Spinal cord (tissue), 10 donors: ENCODE data around the gene ZNF148. TPM values are rescaled to one million over a fixed set of nuclear protein-coding genes. Genes with fewer than 3 reads are reported as not detected.

Source experiments
- DNase-seq, 6 donors: peaks; one replicate each; pipeline versions ENCODE4 v3.0.0 to v3.0.0-alpha.2; 2013 to 2015; ENCODE audit warnings: low spot score in 6 of 6, low read depth in 4 of 6
- H3K27ac ChIP-seq: one replicate; pipeline ENCODE4 v1.5.1; 2013; ENCODE audit warnings: low read depth, low read length, control low read depth
- H3K27me3 ChIP-seq: one replicate; pipeline ENCODE4 v1.6.1; 2013; ENCODE audit warnings: low read length; ENCODE audit not compliant: control insufficient read depth, insufficient read depth
- H3K36me3 ChIP-seq: one replicate; pipeline ENCODE4 v1.6.1; 2013; ENCODE audit warnings: low read length; ENCODE audit not compliant: control insufficient read depth, insufficient read depth
- H3K4me1 ChIP-seq: one replicate; pipeline ENCODE4 v1.6.1; 2013; ENCODE audit warnings: low read length; ENCODE audit not compliant: control insufficient read depth, insufficient read depth
- H3K4me3 ChIP-seq: one replicate; pipeline ENCODE4 v1.5.1; 2013; ENCODE audit warnings: low read depth, low read length, control low read depth
- H3K9me3 ChIP-seq: one replicate; pipeline ENCODE4 v1.6.1; 2013; ENCODE audit warnings: low read length; ENCODE audit not compliant: control insufficient read depth, insufficient read depth
- WGBS: methylation state at CpG from one replicate; pipeline ENCODE4 v1.1.5; 2013; ENCODE audit warnings: missing lambda C conversion rate; ENCODE audit not compliant: insufficient coverage; 5-methylcytosine and 5-hydroxymethylcytosine counted together
- polyA plus RNA-seq, 2 donors: library from polyadenylated mRNA; unstranded; fragments of 120-200 nt; gene quantifications; one replicate each; pipeline ENCODE4 v1.2.1, GENCODE V29; 2013; ENCODE audit not compliant: insufficient read length in 2 of 2
- total RNA-seq, 2 donors: library from RNA; depleted of rRNA in 1 of 2; stranded (reverse); fragments of 120-200 nt in 1 of 2; fragments of >200 nt in 1 of 2; gene quantifications; one replicate each; pipeline versions ENCODE4 v1.2.3 to v1.2.4, GENCODE V29; 2013 to 2014
- donor health status: healthy.

Gene ZNF148
- total and polyA plus RNA-seq, 4 donors: 18.1 to 51.4 (median 40.8) TPM

GRCh38 chr3:125381314-125381713 is 6.2 kb upstream of the ZNF148 start:
- no CpG with 5 or more reads among the region's 2 CpGs for WGBS
- no peaks in the 10 kb centered on the region for H3K27me3 ChIP-seq
- no peak overlapping the region for H3K4me3 ChIP-seq
- H3K4me1 ChIP-seq: no peaks in the 10 kb centered on the region
- no peaks in the 10 kb centered on the region for H3K9me3 ChIP-seq
- H3K36me3 ChIP-seq: no peaks in the 10 kb centered on the region
- no peak for DNase-seq
- H3K27ac ChIP-seq: no peak overlapping the region

- Histone ChIP-seq H3K9me3 (no peaks in the 10 kb centered on the region), H3K4me3 (no peak overlapping the region), H3K27me3 (no peaks in the 10 kb centered on the region), H3K4me1 (peaks cover 6% of the 10 kb centered on the region), H3K27ac (no peak overlapping the region), H3K36me3 (peaks cover 2% of the 10 kb centered on the region)
- WGBS: no CpG with 5 or more reads among the region's 2 CpGs
- DNase-seq: no peak
These were observed 4.4 kb upstream of the ZNF148 start for GRCh38 chr3:125379483-125379882.

GRCh38 chr3:125378762-125379161 is 3.6 kb upstream of the ZNF148 start:
- Histone ChIP-seq H3K27me3 (no peaks in the 10 kb centered on the region), H3K9me3 (no peaks in the 10 kb centered on the region), H3K36me3 (peaks cover 4% of the 10 kb centered on the region), H3K27ac (no peak overlapping the region), H3K4me3 (no peak overlapping the region), H3K4me1 (peaks cover 9% of the 10 kb centered on the region)
- DNase-seq: no peak
- 100% methylated on average over 1 of the region's 2 CpGs for WGBS

GRCh38 chr3:125375950-125376679 is 990 bp upstream of the ZNF148 start:
- Histone ChIP-seq H3K27me3 (no peaks in the 10 kb centered on the region), H3K36me3 (peaks cover 7% of the 10 kb centered on the region), H3K4me3 (peak overlapping the region; percentile 88), H3K27ac (peak overlapping the region; percentile 87), H3K9me3 (no peaks in the 10 kb centered on the region), H3K4me1 (peaks cover 17% of the 10 kb centered on the region)
- DNase-seq: peak in 2 of 6 donors; percentile 62 to 70
- WGBS: no CpG with 5 or more reads among the region's 10 CpGs

- DNase-seq: peak in 5 of 6 donors; percentile 23 to 77 (median 47)
- Histone ChIP-seq H3K27me3 (no peaks in the 10 kb centered on the region), H3K4me3 (peak overlapping the region; percentile 88), H3K27ac (peak overlapping the region; percentile 87), H3K4me1 (peaks cover 17% of the 10 kb centered on the region), H3K9me3 (no peaks in the 10 kb centered on the region), H3K36me3 (peaks cover 9% of the 10 kb centered on the region)
- under 1% methylated on average over 17 of the region's 26 CpGs for WGBS
These were observed 577 bp downstream of the ZNF148 start for GRCh38 chr3:125374501-125374995.

GRCh38 chr3:125367403-125368230 is 7.5 kb downstream of the ZNF148 start:
- H3K4me1 ChIP-seq: peaks cover 2% of the 10 kb centered on the region
- 53% methylated on average over 2 of the region's 5 CpGs for WGBS
- no peak for DNase-seq

GRCh38 chr3:125366132-125366531 is 9.0 kb downstream of the ZNF148 start:
- WGBS: no CpG with 5 or more reads among the region's 2 CpGs
- Histone ChIP-seq H3K4me1 (no peaks in the 10 kb centered on the region), H3K4me3 (no peak overlapping the region), H3K27me3 (no peaks in the 10 kb centered on the region), H3K9me3 (no peaks in the 10 kb centered on the region), H3K36me3 (peaks cover 5% of the 10 kb centered on the region), H3K27ac (no peak overlapping the region)
- no peak for DNase-seq

More at GRCh38 chr3:125367403-125368230, 7.5 kb downstream of the ZNF148 start:
- no peaks in the 10 kb centered on the region for H3K27me3 ChIP-seq
- no peaks in the 10 kb centered on the region for H3K9me3 ChIP-seq
- H3K4me3 ChIP-seq: no peak overlapping the region
- peaks cover 8% of the 10 kb centered on the region for H3K36me3 ChIP-seq
- no peak overlapping the region for H3K27ac ChIP-seq

- Histone ChIP-seq H3K4me1 (peaks cover 8% of the 10 kb centered on the region), H3K36me3 (peaks cover 2% of the 10 kb centered on the region), H3K27me3 (no peaks in the 10 kb centered on the region), H3K9me3 (no peaks in the 10 kb centered on the region), H3K4me3 (no peak overlapping the region), H3K27ac (no peak overlapping the region)
- 92% methylated on average over 9 of the region's 9 CpGs for WGBS
- DNase-seq: no peak
These were observed 15.4 kb downstream of the ZNF148 start for GRCh38 chr3:125359700-125360099.

GRCh38 chr3:125358923-125359322 is 16.2 kb downstream of the ZNF148 start:
- Histone ChIP-seq H3K4me3 (no peak overlapping the region), H3K36me3 (peaks cover 2% of the 10 kb centered on the region), H3K4me1 (peaks cover 8% of the 10 kb centered on the region), H3K27ac (no peak overlapping the region), H3K9me3 (no peaks in the 10 kb centered on the region), H3K27me3 (no peaks in the 10 kb centered on the region)
- DNase-seq: no peak
